Measurements from ENCODE around the gene AVPI1. TPM values are rescaled to one million over a fixed set of nuclear protein-coding genes. Genes with fewer than 3 reads are reported as not detected.

AVPI1 gene
- total and polyA plus RNA-seq, 2 experiments from 2014 or later, result 7.4 to 7.6 TPM

DNA sequence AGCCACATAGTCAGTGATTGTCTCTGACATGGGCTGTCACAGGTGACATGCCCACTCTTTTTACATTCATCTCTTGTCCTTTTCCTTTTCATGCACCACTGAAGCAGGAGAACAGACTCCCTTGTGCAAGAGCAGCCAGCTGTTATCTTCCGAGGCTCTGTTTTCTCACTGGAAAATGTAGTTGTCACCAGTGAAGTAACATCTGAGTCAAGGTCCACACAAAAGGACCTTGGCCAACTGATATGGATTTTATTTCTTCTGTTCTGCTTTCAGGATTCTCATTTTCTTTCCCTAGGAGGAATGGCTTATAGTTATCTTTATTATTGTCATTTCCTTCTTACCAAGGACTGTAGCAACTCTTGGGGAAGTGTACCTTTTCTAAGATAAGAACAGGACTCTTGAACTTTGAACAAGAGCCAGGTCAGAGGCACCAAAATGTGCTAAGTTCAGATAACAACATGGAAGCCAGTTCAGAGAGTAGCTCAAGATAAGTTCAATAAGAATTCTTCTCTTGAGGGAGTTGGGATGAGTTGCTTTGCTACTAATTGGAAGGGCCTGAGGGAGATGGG is 22.7 kb downstream of the AVPI1 start:
- Histone ChIP-seq H3K27me3 (ENCODE audit: insufficient read depth) (no peaks in the 10 kb centered on the region), H3F3A (replicated peaks; ENCODE audit: low read depth) (no peaks in the 10 kb centered on the region), H3K4me3 (no peak overlapping the region), H3K36me3 (ENCODE audit: insufficient read depth) (peaks cover 24% of the 10 kb centered on the region), H3K4me1 (ENCODE audit: insufficient read depth) (no peaks in the 10 kb centered on the region), H3K4me2 (no peak overlapping the region), H3K27ac (ENCODE audit: low read depth) (no peak overlapping the region), H3K79me2 (replicated peaks; ENCODE audit: insufficient read depth) (no peaks in the 10 kb centered on the region), H3K9me2 (ENCODE audit: insufficient read depth) (no peaks in the 10 kb centered on the region), H2AFZ (no peak overlapping the region), H4K20me1 (replicated peaks; ENCODE audit: insufficient read depth) (peaks cover 5% of the 10 kb centered on the region; the same call in 1 of the 2 replicates)
- Mint-ChIP-seq H3K4me1 (no peaks in the 10 kb centered on the region), H3K4me3 (no peak overlapping the region), H3K36me3 (ENCODE audit: low read depth) (peaks cover 65% of the 10 kb centered on the region), H3K27ac (no peak overlapping the region), H3K9me3 (no peaks in the 10 kb centered on the region), H3K27me3 (ENCODE audit: insufficient read depth, low read depth, poor library complexity) (no peaks in the 10 kb centered on the region)
- ATAC-seq, result no peak
- DNase-seq (ENCODE audit: low spot score), result no peak
- TF ChIP-seq NANOG (IDR thresholded peaks at IDR 0.05; ENCODE audit: borderline replicate concordance), result no peak
- no peak for TF ChIP-seq EZH2phosphoT487 (IDR thresholded peaks at IDR 0.05; ENCODE audit: unreplicated experiment)
- no peak for TF ChIP-seq CREB1 (CRISPR knock-in tag; IDR thresholded peaks at IDR 0.05; ENCODE audit: low read depth)
- no peak for TF ChIP-seq ZNF114 (CRISPR knock-in tag; IDR thresholded peaks at IDR 0.05)
- TF ChIP-seq, protein P1, sequence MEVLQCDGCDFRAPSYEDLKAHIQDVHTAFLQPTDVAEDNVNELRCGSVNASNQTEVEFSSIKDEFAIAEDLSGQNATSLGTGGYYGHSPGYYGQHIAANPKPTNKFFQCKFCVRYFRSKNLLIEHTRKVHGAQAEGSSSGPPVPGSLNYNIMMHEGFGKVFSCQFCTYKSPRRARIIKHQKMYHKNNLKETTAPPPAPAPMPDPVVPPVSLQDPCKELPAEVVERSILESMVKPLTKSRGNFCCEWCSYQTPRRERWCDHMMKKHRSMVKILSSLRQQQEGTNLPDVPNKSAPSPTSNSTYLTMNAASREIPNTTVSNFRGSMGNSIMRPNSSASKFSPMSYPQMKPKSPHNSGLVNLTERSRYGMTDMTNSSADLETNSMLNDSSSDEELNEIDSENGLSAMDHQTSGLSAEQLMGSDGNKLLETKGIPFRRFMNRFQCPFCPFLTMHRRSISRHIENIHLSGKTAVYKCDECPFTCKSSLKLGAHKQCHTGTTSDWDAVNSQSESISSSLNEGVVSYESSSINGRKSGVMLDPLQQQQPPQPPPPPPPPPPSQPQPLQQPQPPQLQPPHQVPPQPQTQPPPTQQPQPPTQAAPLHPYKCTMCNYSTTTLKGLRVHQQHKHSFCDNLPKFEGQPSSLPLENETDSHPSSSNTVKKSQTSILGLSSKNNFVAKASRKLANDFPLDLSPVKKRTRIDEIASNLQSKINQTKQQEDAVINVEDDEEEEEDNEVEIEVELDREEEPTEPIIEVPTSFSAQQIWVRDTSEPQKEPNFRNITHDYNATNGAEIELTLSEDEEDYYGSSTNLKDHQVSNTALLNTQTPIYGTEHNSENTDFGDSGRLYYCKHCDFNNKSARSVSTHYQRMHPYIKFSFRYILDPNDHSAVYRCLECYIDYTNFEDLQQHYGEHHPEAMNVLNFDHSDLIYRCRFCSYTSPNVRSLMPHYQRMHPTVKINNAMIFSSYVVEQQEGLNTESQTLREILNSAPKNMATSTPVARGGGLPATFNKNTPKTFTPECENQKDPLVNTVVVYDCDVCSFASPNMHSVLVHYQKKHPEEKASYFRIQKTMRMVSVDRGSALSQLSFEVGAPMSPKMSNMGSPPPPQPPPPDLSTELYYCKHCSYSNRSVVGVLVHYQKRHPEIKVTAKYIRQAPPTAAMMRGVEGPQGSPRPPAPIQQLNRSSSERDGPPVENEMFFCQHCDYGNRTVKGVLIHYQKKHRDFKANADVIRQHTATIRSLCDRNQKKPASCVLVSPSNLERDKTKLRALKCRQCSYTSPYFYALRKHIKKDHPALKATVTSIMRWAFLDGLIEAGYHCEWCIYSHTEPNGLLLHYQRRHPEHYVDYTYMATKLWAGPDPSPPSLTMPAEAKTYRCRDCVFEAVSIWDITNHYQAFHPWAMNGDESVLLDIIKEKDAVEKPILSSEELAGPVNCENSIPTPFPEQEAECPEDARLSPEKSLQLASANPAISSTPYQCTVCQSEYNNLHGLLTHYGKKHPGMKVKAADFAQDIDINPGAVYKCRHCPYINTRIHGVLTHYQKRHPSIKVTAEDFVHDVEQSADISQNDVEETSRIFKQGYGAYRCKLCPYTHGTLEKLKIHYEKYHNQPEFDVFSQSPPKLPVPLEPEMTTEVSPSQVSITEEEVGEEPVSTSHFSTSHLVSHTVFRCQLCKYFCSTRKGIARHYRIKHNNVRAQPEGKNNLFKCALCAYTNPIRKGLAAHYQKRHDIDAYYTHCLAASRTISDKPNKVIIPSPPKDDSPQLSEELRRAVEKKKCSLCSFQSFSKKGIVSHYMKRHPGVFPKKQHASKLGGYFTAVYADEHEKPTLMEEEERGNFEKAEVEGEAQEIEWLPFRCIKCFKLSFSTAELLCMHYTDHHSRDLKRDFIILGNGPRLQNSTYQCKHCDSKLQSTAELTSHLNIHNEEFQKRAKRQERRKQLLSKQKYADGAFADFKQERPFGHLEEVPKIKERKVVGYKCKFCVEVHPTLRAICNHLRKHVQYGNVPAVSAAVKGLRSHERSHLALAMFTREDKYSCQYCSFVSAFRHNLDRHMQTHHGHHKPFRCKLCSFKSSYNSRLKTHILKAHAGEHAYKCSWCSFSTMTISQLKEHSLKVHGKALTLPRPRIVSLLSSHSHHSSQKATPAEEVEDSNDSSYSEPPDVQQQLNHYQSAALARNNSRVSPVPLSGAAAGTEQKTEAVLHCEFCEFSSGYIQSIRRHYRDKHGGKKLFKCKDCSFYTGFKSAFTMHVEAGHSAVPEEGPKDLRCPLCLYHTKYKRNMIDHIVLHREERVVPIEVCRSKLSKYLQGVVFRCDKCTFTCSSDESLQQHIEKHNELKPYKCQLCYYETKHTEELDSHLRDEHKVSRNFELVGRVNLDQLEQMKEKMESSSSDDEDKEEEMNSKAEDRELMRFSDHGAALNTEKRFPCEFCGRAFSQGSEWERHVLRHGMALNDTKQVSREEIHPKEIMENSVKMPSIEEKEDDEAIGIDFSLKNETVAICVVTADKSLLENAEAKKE (CRISPR knock-in tag; IDR thresholded peaks at IDR 0.05), result no peak
- TF ChIP-seq ZNF331 (CRISPR knock-in tag; IDR thresholded peaks at IDR 0.05; ENCODE audit: low read depth), result no peak
- no peak for TF ChIP-seq POLR2AphosphoS5 (IDR thresholded peaks at IDR 0.05; ENCODE audit: low read depth)
- TF ChIP-seq, protein P2, sequence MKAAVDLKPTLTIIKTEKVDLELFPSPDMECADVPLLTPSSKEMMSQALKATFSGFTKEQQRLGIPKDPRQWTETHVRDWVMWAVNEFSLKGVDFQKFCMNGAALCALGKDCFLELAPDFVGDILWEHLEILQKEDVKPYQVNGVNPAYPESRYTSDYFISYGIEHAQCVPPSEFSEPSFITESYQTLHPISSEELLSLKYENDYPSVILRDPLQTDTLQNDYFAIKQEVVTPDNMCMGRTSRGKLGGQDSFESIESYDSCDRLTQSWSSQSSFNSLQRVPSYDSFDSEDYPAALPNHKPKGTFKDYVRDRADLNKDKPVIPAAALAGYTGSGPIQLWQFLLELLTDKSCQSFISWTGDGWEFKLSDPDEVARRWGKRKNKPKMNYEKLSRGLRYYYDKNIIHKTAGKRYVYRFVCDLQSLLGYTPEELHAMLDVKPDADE (IDR thresholded peaks at IDR 0.05), result no peak
- TF ChIP-seq STAT1 (IDR thresholded peaks at IDR 0.05; ENCODE audit: unreplicated experiment), result no peak
- TF ChIP-seq, protein P3, sequence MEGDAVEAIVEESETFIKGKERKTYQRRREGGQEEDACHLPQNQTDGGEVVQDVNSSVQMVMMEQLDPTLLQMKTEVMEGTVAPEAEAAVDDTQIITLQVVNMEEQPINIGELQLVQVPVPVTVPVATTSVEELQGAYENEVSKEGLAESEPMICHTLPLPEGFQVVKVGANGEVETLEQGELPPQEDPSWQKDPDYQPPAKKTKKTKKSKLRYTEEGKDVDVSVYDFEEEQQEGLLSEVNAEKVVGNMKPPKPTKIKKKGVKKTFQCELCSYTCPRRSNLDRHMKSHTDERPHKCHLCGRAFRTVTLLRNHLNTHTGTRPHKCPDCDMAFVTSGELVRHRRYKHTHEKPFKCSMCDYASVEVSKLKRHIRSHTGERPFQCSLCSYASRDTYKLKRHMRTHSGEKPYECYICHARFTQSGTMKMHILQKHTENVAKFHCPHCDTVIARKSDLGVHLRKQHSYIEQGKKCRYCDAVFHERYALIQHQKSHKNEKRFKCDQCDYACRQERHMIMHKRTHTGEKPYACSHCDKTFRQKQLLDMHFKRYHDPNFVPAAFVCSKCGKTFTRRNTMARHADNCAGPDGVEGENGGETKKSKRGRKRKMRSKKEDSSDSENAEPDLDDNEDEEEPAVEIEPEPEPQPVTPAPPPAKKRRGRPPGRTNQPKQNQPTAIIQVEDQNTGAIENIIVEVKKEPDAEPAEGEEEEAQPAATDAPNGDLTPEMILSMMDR (conservative IDR thresholded peaks at IDR 0.05; ENCODE audit: low read depth in 2 of 2), result no peak
- TF ChIP-seq JUNB (IDR thresholded peaks at IDR 0.05; ENCODE audit: unreplicated experiment), result no peak
- TF ChIP-seq, protein P4, sequence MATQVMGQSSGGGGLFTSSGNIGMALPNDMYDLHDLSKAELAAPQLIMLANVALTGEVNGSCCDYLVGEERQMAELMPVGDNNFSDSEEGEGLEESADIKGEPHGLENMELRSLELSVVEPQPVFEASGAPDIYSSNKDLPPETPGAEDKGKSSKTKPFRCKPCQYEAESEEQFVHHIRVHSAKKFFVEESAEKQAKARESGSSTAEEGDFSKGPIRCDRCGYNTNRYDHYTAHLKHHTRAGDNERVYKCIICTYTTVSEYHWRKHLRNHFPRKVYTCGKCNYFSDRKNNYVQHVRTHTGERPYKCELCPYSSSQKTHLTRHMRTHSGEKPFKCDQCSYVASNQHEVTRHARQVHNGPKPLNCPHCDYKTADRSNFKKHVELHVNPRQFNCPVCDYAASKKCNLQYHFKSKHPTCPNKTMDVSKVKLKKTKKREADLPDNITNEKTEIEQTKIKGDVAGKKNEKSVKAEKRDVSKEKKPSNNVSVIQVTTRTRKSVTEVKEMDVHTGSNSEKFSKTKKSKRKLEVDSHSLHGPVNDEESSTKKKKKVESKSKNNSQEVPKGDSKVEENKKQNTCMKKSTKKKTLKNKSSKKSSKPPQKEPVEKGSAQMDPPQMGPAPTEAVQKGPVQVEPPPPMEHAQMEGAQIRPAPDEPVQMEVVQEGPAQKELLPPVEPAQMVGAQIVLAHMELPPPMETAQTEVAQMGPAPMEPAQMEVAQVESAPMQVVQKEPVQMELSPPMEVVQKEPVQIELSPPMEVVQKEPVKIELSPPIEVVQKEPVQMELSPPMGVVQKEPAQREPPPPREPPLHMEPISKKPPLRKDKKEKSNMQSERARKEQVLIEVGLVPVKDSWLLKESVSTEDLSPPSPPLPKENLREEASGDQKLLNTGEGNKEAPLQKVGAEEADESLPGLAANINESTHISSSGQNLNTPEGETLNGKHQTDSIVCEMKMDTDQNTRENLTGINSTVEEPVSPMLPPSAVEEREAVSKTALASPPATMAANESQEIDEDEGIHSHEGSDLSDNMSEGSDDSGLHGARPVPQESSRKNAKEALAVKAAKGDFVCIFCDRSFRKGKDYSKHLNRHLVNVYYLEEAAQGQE (IDR thresholded peaks at IDR 0.05; ENCODE audit: unreplicated experiment), result no peak

All from GM23338 (cell line).